Measurements from ENCODE around the gene TNFRSF1A.
A peak's percentile ranks its signal among the peaks of the same experiment; 100 is the strongest.

Gene TNFRSF1A

GRCh38 chr12:6341417-6342139 is at the start of gene TNFRSF1A:
TNFRSF1A (minus strand) TSS chr12:6342076; CDS start chr12:6341814, 262 bp downstream.
- DNase-seq: peak; percentile 65

DNA sequence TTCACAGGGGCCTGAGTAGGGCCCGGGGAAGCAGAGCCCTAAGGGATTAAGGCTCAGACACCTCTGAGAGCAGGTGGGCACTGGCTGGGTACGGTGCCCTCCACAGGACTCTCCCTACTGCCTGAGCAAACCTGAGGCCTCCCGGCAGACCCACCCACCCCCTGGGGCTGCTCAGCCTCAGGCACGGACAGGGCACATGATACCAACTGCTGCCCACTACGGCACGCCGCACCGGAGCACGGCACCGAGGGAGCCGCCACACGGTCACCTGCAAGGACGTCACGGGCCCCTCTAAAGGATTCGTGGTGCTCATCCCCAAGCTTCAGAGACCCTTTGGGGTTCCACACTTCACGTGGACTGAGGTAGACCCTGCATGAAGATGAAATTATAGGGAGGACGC is 49.1 kb upstream of the TNFRSF1A start:
- no peak for DNase-seq

- no peak for DNase-seq
Measured at GRCh38 chr12:6390084-6390799, 48.4 kb upstream of the TNFRSF1A start.

- DNase-seq: no peak
Measured at GRCh38 chr12:6387541-6387940, 45.7 kb upstream of the TNFRSF1A start.

GRCh38 chr12:6386491-6386890 is 44.6 kb upstream of the TNFRSF1A start:
- no peak for DNase-seq

GRCh38 chr12:6386038-6386437 is 44.2 kb upstream of the TNFRSF1A start:
- DNase-seq: no peak

DNA sequence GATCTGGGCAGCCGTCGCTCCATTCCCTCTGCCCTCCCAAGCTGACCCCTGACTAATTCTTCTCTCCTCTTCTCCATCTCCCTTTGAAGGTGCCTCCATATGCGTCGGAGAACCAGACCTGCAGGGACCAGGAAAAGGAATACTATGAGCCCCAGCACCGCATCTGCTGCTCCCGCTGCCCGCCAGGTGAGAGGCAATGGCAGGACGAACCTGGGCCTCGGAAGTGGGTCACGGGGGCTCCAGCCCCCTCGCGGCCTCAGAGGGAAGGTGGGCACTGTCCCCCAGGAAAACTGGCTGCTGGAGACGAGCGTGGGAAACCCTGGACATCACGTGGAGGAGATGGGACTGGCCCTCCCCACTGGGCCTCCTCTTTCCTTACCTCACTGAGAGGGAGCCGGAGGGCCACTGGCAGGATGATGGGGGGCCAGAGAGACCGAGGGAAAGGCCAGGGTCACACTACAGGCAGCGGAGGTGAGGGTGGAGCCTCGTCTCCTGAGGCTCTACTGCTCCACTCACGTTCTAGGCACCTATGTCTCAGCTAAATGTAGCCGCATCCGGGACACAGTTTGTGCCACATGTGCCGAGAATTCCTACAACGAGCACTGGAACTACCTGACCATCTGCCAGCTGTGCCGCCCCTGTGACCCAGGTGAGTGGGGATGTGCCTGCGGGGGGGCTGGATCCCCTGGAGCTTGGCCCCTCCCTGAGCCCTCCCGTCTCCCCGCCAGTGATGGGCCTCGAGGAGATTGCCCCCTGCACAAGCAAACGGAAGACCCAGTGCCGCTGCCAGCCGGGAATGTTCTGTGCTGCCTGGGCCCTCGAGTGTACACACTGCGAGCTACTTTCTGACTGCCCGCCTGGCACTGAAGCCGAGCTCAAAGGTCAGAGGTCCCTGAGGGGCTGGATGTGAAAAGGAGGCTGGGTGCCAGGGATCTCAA is 42.9 kb upstream of the TNFRSF1A start:
- no peak for DNase-seq

- no peak for DNase-seq
Measured at GRCh38 chr12:6383572-6384498, 42.0 kb upstream of the TNFRSF1A start, which contains the start of gene LTBR. LTBR (plus strand) TSS chr12:6384162; CDS start chr12:6384359, 197 bp downstream.

DNA sequence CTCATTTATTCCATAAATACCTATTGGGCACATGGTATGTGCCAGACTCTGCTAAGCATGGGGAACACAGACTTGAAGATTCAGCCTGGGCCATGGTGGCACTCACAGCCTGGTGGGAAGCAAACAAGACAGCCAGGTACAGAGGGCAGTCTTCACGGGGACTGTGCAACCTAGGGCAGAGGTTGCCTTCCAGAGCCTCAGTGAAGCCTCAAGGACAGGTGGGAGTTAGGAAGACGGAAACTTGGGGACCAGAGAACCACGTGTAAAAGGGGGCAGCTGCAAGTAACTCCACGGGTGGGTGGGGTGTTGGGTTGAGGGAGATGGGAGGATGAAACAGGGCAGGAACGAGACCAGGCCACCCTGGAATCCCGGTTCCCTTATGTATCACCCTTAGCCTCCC is 41.1 kb upstream of the TNFRSF1A start:
- no peak for DNase-seq

GRCh38 chr12:6382371-6382770 is 40.5 kb upstream of the TNFRSF1A start:
- no peak for DNase-seq

GRCh38 chr12:6380141-6381121 is 38.6 kb upstream of the TNFRSF1A start:
- no peak for DNase-seq

DNA sequence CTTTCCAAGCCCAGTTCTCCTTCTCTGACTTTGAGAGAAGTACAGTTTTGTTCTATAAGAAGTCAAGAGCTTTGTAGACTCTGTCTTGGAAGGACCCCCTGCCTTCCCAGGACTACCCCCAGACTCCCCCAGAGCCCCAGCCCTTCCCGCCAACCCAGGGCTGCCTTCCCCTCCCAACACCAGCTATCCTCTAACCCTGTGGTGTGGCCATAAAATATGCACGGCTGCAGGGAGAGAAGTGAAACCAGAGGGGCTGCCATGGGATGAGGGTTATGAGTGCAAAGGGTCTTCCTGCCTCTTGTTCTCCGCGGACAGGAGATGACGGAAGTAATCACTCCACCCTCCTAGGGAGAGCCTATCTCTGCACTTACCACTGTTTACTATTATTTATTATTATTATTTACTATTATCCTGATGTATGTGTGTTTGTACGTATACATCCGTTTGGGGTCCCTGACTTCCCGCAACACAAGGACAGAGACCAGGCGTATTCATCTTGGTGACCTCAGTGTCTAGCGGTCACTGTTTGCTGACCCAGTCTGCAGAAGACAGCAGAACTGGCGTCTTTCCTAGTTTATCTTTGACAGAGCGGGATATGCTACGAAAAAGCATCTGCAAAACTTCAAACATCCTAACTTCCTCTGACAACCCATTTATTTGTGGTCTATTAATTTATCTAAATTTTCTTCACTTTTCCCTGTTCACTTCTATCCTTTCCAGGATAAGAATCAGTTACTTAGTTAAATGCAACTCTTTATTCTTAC is 37.0 kb upstream of the TNFRSF1A start:
- DNase-seq: no peak

DNA sequence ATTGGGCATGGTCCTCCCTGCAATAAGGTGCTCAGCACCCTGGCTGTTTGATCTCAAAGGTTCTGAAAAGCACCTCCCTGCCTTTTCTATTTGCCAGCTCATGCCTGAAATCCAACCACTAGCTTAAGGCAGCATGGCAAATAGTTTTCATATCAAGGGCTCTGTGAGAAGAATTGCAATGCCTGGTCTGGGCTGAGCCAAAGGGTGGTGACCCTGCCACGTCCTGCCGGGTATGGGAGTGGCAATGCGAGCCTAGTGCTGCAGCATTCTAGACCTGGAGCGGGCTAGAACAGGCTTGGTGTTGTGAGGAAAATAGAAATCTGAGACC is 35.8 kb upstream of the TNFRSF1A start:
- DNase-seq: no peak

DNA sequence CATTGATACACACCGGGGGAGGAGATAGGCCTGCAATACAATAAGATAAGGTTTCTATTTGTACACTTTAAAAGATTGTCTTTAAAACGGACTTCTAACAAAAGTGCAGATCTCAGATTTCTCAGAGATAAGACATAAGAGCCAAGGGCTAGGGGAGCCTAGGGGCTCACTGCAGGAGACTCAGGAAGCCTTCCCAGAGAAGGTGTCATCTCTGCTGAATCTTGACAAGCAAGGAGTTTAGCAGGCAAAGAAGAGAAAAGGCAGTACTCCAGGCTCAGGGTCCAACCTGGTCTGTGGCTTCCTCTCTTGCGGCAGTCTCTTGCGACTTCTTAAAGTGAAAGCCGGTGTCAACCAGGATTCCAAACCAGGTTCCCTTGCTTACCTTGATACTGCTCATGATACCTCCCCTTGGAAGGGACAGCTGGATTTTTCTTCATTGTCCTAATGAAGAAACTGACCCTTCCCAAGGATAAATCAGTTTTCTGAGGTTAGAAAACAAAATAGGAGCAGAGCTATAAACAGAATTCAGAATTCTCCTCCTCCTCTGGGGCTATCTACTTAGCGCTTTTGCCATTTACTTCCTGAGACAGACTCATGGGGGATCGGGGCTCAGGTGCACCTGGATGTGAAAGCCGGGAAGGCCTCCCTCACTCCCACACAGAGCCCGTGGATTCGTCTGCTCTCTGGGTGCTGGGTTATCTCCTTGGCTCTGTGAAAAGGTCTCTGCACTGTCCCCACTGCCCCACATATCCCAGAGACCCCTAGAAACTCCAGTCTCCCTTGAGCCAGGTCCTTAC is 35.2 kb upstream of the TNFRSF1A start:
- DNase-seq: no peak

DNA sequence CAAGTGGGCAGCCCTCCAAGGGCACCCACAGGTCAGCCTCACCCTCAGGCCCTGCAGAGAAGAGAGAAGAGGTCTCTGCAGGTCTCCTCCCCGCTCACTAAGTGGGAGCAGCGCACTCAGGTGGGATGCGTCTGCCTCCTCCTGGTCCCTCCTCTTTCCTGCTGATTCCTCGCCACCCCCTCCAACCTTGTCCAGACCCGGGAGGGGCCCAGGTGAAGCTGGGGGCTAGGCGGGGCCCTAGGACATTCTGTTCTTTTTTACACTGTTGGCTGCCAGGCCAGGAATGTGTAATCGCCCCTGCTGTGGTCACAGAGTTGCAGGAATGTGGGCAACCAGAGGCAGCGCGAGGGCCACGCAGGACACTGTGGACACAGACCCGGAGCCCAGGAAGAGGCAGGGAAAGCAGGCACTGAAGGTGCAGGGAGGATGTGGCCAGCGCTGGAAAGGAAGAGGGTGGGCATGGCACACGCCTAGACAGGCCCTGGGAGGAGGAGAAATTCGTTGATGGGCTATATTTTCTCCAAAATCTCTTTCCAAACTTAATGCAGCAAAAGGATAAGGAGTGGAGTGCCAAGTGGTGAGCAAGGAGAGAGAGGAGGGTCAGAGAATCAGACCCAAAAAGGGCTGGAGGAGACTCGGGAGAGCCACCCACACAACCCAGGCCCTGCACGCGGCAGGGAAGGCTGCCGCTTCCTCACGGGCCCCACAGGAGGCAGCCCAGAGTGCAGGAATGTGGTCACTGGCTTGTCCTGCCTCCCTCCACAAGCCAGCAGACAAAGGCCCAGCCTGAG is 34.4 kb upstream of the TNFRSF1A start:
- no peak for DNase-seq

DNA sequence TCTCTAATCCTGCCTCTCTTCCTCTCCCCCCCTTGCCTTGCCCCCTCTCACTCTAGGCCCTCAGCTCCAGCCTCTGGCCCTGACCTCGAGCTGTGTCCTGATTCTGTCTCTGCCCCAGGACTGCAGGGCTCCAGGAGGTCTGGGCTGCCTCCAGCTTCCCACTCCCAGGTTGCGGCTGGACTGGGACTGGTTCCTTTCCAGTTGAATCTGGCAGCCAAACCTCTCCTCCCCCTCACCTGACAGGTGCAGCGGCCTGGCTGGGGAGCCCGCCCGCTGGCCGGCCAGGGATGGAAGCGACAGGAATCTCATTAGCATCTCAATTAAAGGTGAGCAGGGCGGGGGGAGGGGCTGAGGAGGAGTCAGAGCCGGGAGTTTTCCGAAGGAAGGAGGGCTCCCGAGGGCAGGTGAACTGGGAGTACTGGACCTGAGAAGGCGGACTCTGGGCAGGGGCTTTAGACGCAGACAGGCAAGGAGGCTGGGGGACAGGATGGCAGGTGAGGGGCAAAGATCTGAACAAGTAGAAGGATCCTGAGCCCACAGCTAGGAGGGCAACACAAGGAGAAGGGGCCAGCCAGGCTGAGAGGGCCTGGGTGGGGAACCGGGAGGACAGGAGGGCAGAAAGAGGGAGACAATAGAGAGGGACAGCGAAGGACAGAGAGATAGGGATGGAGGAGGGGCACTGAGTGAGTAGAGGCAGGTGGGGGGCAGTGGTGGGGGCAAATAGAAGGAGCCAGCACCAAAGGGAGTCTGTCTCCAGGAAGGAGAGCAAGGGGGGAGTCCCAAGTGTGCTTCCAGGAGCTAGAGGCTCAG is 33.6 kb upstream of the TNFRSF1A start, which contains the start of gene SCNN1A:
Gene SCNN1A (minus strand): TSS at position 295 of the 810 bp plus-strand sequence. CDS start 780 bp downstream, outside the sequence.
- DNase-seq: no peak

- no peak for DNase-seq
Measured at GRCh38 chr12:6374786-6375160, 32.9 kb upstream of the TNFRSF1A start.
